Rectal smooth muscle tissue (tissue), 1 donor: ENCODE data around the gene LASP1.

Experiments used
- H3K27ac ChIP-seq: one replicate; pipeline ENCODE4 v1.7.0; 2013; ENCODE audit warnings: low read depth, low read length, inconsistent platforms
- H3K27me3 ChIP-seq: one replicate; pipeline ENCODE4 v1.7.0; 2013; ENCODE audit warnings: low read length; ENCODE audit not compliant: control insufficient read depth, insufficient read depth
- H3K36me3 ChIP-seq: one replicate; pipeline ENCODE4 v1.7.0; 2013; ENCODE audit warnings: low read length; ENCODE audit not compliant: control insufficient read depth, insufficient read depth
- H3K4me1 ChIP-seq: one replicate; pipeline ENCODE4 v1.7.0; 2013; ENCODE audit warnings: low read length; ENCODE audit not compliant: control insufficient read depth, insufficient read depth
- H3K4me3 ChIP-seq: one replicate; pipeline ENCODE4 v1.7.0; 2013; ENCODE audit warnings: low read length
- H3K9ac ChIP-seq: one replicate; pipeline ENCODE4 v1.7.0; 2013; ENCODE audit warnings: low read length

The LASP1 gene

DNA sequence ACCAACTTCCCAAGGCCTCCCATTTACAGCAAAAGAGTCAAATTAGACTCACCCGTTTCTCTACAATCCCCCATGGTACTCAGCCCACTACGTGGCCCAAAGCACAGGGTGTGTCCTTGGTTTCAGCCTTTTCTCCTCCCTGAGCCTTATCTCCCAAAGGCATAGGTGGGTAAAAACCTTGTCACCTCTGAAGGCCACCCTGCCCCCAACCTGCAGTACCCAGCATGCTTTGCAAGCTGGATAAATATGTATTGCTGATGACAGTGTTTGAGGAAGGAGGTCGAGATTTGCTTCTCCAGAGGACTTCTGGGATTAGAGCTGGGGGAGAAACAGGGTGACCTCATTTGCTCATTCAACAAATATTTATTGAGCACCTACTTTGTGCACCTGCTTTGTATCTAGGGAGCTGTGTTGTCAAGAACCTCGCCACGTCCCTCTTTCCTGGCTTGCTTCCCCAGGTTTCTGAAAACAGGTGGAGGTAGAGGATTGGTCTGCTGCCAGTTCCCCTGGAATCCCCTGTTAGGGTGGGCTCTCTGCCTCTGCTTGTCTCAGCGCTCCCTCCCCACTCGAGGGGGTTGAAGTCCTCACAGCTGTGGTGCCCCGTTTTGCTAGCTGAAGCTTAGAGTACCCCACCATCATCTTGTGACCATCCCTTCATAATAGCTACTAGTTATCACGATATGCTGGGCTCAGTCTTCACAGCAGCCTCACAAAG, 3.0 kb downstream of the LASP1 start:
- Histone ChIP-seq H3K27ac (peak overlapping the region; percentile 46), H3K4me1 (peaks cover 45% of the 10 kb centered on the region), H3K36me3 (peaks cover 7% of the 10 kb centered on the region), H3K27me3 (no peaks in the 10 kb centered on the region), H3K4me3 (peak overlapping the region; percentile 99), H3K9ac (peak overlapping the region; percentile 78)

GRCh38 chr17:38873640-38874380, 4.0 kb downstream of the LASP1 start:
- Histone ChIP-seq H3K4me3 (no peak overlapping the region), H3K4me1 (peaks cover 38% of the 10 kb centered on the region), H3K27me3 (no peaks in the 10 kb centered on the region), H3K36me3 (peaks cover 16% of the 10 kb centered on the region), H3K27ac (peak overlapping the region; percentile 16), H3K9ac (no peak overlapping the region)

DNA sequence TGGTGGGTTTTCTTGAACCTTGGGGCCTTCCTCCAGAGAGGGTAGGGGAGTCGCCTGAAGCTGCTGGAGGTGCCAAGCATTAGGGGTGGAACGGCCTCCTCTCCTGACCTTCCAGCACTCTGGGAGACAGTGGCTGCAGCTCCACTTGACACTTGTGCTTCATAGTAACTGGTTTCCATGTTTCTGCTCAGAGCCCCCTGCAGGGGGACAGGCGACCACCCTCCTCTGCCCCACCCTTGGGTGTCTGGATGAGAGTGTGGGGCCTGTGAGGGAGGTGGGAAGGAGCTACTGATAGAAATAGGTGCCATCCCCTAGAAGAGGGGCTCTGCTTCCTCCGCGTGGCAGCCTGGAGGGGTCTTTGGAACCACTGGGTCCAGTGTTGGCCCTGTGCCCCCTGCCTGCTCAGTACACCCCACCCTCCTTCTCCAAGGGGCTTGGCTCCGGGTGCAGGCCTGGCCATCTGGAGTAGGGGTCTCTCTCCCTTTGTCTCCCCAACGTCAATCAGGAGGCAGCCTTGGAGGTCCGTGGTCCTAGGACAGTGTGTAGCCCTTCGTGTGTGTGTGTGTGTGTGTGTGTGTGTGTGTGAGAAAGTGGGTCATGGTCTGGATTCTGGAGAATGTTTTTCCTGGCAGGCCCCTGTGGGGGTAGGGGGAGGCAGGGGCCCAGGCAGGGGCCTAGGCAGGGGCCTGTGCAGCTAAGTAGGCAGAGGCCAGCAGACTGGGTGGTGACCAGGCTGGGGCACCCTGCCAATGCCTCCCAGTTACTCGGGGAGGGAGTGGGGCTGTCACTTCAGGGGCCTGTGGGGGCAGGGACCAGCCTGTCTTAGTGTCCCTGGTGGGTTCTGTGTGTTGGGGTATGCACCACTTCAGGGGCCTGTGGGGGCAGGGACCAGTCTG, 4.9 kb downstream of the LASP1 start:
- H3K9ac ChIP-seq: no peak overlapping the region
- H3K4me1 ChIP-seq: peaks cover 38% of the 10 kb centered on the region
- peaks cover 18% of the 10 kb centered on the region for H3K36me3 ChIP-seq
- peak overlapping the region; percentile 44 for H3K27ac ChIP-seq
- peak overlapping the region; percentile 12 for H3K4me3 ChIP-seq
- no peaks in the 10 kb centered on the region for H3K27me3 ChIP-seq

DNA sequence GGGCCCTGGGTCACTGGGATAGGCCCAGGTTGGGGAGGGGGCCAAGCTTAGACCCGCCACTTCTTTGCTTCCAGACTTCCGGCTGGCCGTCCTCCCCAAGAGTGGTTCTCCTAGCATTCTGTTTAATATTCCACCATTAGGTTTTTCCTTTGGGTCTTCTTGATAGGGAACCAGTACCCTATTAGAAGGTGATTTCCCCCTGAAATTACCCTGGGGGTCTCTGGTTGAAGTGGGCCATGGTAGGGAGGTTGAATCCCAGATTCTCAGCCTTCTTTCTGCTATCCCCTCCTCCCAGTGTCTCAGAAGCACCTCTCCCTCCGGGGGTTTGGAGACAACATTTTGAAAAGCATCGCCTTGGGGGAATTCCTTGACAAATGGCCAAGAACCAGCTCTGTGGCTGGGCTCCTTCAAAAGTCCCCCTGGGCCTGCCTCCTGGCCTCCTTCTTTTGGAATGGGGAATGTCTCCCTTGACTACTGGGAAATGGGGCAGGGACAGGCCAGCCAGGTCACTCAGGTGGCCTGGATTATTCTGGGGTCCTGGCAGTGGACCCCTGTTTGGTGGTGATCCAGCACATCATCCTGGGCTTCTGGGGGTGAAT, 5.7 kb downstream of the LASP1 start:
- Histone ChIP-seq H3K27me3 (no peaks in the 10 kb centered on the region), H3K36me3 (peaks cover 22% of the 10 kb centered on the region), H3K9ac (no peak overlapping the region), H3K4me1 (peaks cover 45% of the 10 kb centered on the region), H3K27ac (no peak overlapping the region), H3K4me3 (peak overlapping the region; percentile 12)

- peaks cover 52% of the 10 kb centered on the region for H3K4me1 ChIP-seq
- H3K36me3 ChIP-seq: peaks cover 22% of the 10 kb centered on the region
- H3K27ac ChIP-seq: no peak overlapping the region
- H3K9ac ChIP-seq: no peak overlapping the region
- H3K27me3 ChIP-seq: no peaks in the 10 kb centered on the region
- no peak overlapping the region for H3K4me3 ChIP-seq
Observed at GRCh38 chr17:38877130-38877851, 7.4 kb downstream of the LASP1 start.

DNA sequence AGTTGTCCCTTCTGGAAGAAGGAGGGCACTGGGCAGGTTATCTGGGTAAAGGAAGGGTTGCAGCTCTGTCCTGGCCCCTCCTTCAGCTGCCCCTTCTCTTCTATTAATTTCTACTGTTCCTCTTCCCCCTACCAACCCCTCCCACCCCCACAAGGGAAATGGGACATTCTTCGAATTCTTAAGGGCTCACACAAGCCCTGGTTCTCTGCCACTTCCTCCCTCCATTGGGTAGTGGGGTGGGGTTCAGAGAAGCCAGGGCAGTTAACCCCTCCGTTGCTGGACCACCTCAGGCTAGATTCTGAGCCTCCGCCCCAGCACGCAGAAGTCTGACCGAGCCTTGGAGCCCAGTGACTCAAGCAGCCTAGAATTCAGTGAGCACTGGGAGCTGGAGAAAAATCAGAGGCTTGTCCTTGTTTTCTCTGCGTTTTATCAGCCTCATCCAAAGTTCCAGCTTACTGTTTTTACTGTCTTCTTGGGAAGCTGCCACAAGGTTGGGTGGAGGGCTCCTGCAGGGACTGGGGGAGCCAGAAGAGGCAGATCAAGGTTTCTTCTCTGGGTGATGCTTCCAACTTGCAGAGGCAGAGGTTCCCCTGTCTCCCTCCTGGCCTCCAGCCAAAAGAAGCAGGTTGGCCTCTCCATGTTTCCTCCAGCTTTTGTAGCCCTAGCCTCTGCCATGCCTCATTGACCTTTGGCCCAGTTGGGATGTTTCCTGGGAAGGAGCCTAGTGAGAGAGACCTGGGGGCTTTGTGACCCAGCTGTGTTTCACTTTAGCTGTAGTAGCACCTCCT, 10.2 kb downstream of the LASP1 start:
- H3K4me3 ChIP-seq: peak overlapping the region; percentile 13
- H3K4me1 ChIP-seq: peaks cover 37% of the 10 kb centered on the region
- peak overlapping the region; percentile 41 for H3K27ac ChIP-seq
- no peak overlapping the region for H3K9ac ChIP-seq
- H3K27me3 ChIP-seq: no peaks in the 10 kb centered on the region
- H3K36me3 ChIP-seq: peaks cover 16% of the 10 kb centered on the region

DNA sequence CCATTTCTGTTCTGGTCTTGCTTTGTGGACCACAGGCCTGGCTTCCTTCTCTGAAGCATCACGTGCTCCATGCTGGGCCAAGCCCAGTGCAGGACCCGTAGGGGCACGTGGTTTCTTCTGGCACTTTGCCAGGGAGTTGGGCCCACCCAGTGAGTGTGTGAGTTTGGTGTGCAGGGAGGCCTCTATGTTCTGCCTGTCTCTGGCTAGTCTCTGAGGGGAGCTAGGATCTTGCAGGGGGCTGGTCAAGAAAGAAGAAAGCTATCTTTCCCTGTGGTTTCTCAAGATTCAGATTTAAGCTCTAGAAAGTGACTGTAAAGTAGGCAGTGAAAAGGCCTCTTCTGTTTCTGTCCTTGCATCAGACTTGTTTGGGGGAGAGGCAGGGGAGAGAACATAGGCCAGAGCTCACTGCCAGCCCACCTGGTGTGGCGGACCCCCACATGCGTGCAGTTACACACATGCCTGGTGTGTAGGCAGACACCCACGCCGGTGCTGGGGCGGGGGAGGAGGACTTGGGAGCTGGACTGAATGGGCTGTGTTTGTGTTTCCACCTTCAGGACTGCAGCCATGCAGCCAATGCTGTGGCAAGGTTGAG, 11.8 kb downstream of the LASP1 start:
- no peaks in the 10 kb centered on the region for H3K27me3 ChIP-seq
- peaks cover 16% of the 10 kb centered on the region for H3K36me3 ChIP-seq
- H3K27ac ChIP-seq: peak overlapping the region; percentile 41
- H3K4me1 ChIP-seq: peaks cover 43% of the 10 kb centered on the region
- no peak overlapping the region for H3K9ac ChIP-seq
- H3K4me3 ChIP-seq: peak overlapping the region; percentile 3

GRCh38 chr17:38882870-38883269, 13.0 kb downstream of the LASP1 start:
- Histone ChIP-seq H3K9ac (no peak overlapping the region), H3K27me3 (no peaks in the 10 kb centered on the region), H3K4me1 (peaks cover 39% of the 10 kb centered on the region), H3K4me3 (no peak overlapping the region), H3K36me3 (peaks cover 17% of the 10 kb centered on the region), H3K27ac (no peak overlapping the region)

- peaks cover 8% of the 10 kb centered on the region for H3K36me3 ChIP-seq
- H3K9ac ChIP-seq: no peak overlapping the region
- peaks cover 39% of the 10 kb centered on the region for H3K4me1 ChIP-seq
- no peaks in the 10 kb centered on the region for H3K27me3 ChIP-seq
- H3K27ac ChIP-seq: peak overlapping the region; percentile 19
- H3K4me3 ChIP-seq: no peak overlapping the region
Observed at GRCh38 chr17:38883592-38884526, 14.0 kb downstream of the LASP1 start.

GRCh38 chr17:38885044-38885727, 15.3 kb downstream of the LASP1 start:
- no peak overlapping the region for H3K9ac ChIP-seq
- H3K36me3 ChIP-seq: peaks cover 13% of the 10 kb centered on the region
- no peaks in the 10 kb centered on the region for H3K27me3 ChIP-seq
- peaks cover 35% of the 10 kb centered on the region for H3K4me1 ChIP-seq
- H3K4me3 ChIP-seq: no peak overlapping the region
- no peak overlapping the region for H3K27ac ChIP-seq
